PFSK-1 (cell line): ENCODE measurements around the gene NR3C2.

ENCODE experiments used
- REST ChIP-seq, 2 experiments: IDR thresholded peaks; 2 replicates each; pipeline versions ENCODE4 v1.6.1 to v1.8.0; 2011 to 2012; ENCODE audit warnings: low read depth in 2 of 2, low read length in 2 of 2, control low read depth in 1 of 2, inconsistent platforms in 1 of 2, mild to moderate bottlenecking in 1 of 2, moderate library complexity in 1 of 2; ENCODE audit not compliant: insufficient read depth in 1 of 2
- SIN3A ChIP-seq: IDR thresholded peaks from 2 replicates; pipeline ENCODE4 v1.6.1; 2012; ENCODE audit warnings: mild to moderate bottlenecking, low read length, moderate library complexity, borderline replicate concordance; ENCODE audit not compliant: insufficient read depth
- TAF1 ChIP-seq: IDR thresholded peaks from 2 replicates; pipeline ENCODE4 v1.6.1; 2012; ENCODE audit warnings: low read length, control low read depth, borderline replicate concordance; ENCODE audit not compliant: insufficient read depth

DNA sequence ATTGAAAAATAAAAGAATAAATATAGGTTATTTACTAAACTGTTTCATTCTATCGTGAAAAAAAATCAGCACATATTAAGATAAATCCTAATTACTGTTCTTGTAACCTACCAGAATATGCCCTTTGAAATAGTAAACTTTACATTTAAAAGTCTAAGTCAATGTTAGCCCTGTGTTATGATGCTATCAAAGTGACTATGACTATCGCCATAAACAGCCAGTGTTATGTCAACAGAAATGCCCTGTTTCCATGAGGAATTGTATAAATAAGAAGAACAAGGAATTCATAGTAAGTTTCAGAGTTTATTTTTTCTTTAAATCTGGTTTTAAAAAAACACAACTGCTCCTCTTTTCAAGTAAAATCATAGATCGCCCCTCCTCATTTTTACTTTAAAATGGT lies 11.4 kb downstream of the NR3C2 start:
- TF ChIP-seq SIN3A (no peak), REST (IDR thresholded peaks at IDR 0.05; ENCODE audit: insufficient read depth in 1 of 2, low read depth in 2 of 2, low read length in 2 of 2) (no peak), TAF1 (no peak)
